HG03439 (cell line): ENCODE data around the gene BRD7.

ENCODE experiments used
- ATAC-seq: cut with Tn5 transposase; IDR thresholded peaks from one replicate; pipeline ENCODE4 v1.9.1; 2021; ENCODE audit warnings: mild to moderate bottlenecking, moderate library complexity; ENCODE audit not compliant: unreplicated experiment

Gene BRD7

GRCh38 chr16:50390371-50390771, 21.6 kb upstream of the BRD7 start:
- ATAC-seq = no peak

GRCh38 chr16:50389900-50390299, 21.1 kb upstream of the BRD7 start:
- no peak for ATAC-seq

GRCh38 chr16:50388496-50388895, 19.7 kb upstream of the BRD7 start:
- ATAC-seq = no peak

GRCh38 chr16:50386774-50387173, 18.0 kb upstream of the BRD7 start:
- no peak for ATAC-seq

- no peak for ATAC-seq
Measured at GRCh38 chr16:50386139-50386538, 17.4 kb upstream of the BRD7 start.

- no peak for ATAC-seq
Measured at GRCh38 chr16:50384500-50385135, 15.8 kb upstream of the BRD7 start.

GRCh38 chr16:50381679-50382440, 13.1 kb upstream of the BRD7 start:
- ATAC-seq = no peak

- ATAC-seq = no peak
Measured at GRCh38 chr16:50378417-50378816, 9.6 kb upstream of the BRD7 start.

- ATAC-seq = no peak
Measured at GRCh38 chr16:50377001-50377400, 8.2 kb upstream of the BRD7 start.

GRCh38 chr16:50373780-50374179, 5.0 kb upstream of the BRD7 start:
- ATAC-seq = no peak

GRCh38 chr16:50373345-50373701, 4.5 kb upstream of the BRD7 start:
- ATAC-seq = no peak

- no peak for ATAC-seq
Measured at GRCh38 chr16:50372611-50373344, 4.0 kb upstream of the BRD7 start.

- no peak for ATAC-seq
Measured at GRCh38 chr16:50371936-50372595, 3.3 kb upstream of the BRD7 start.

GRCh38 chr16:50371036-50371716, 2.4 kb upstream of the BRD7 start:
- no peak for ATAC-seq

GRCh38 chr16:50369133-50369804, 481 bp upstream of the BRD7 start:
- peak; percentile 1 for ATAC-seq

- no peak for ATAC-seq
Measured at GRCh38 chr16:50367777-50368409, 895 bp downstream of the BRD7 start.

GRCh38 chr16:50365791-50366575, 2.8 kb downstream of the BRD7 start:
- no peak for ATAC-seq

- no peak for ATAC-seq
Measured at GRCh38 chr16:50363656-50364055, 5.1 kb downstream of the BRD7 start.

GRCh38 chr16:50360779-50361178, 8.0 kb downstream of the BRD7 start:
- no peak for ATAC-seq
